Osteocyte (in vitro differentiated cells): ENCODE data around the gene FGR. TPM values are rescaled to one million over a fixed set of nuclear protein-coding genes. Genes with fewer than 3 reads are reported as not detected.

Experiments
- DNase-seq: peaks from one replicate; pipeline ENCODE4 v3.0.0; 2021; ENCODE audit warnings: mixed read lengths; ENCODE audit not compliant: unreplicated experiment; ENCODE audit errors: extremely low spot score
- H3K27ac Mint-ChIP-seq: one replicate; pipeline ENCODE4 v1.8.0; 2021; ENCODE audit warnings: mild to moderate bottlenecking, mixed read lengths; ENCODE audit not compliant: unreplicated experiment
- H3K27me3 Mint-ChIP-seq: one replicate; pipeline ENCODE4 v1.8.0; 2021; ENCODE audit warnings: mixed read lengths; ENCODE audit not compliant: unreplicated experiment
- H3K36me3 Mint-ChIP-seq: one replicate; pipeline ENCODE4 v1.8.0; 2021; ENCODE audit warnings: mixed read lengths; ENCODE audit not compliant: unreplicated experiment
- H3K4me1 Mint-ChIP-seq: one replicate; pipeline ENCODE4 v1.8.0; 2021; ENCODE audit warnings: mixed read lengths; ENCODE audit not compliant: unreplicated experiment
- H3K4me3 Mint-ChIP-seq: one replicate; pipeline ENCODE4 v1.8.0; 2021; ENCODE audit warnings: mild to moderate bottlenecking, moderate library complexity, mixed read lengths; ENCODE audit not compliant: unreplicated experiment
- H3K9me3 Mint-ChIP-seq: one replicate; pipeline ENCODE4 v1.8.0; 2021; ENCODE audit warnings: mixed read lengths; ENCODE audit not compliant: unreplicated experiment
- CTCF ChIP-seq: fragments of 200-600 bp; sonication (generic); IDR thresholded peaks from 2 replicates; pipeline ENCODE4 v1.5.0; 2021; ENCODE audit warnings: antibody characterized with exemption, mild to moderate bottlenecking, moderate library complexity
- total RNA-seq: library from RNA; stranded (reverse); gene quantifications from 2 replicates; pipeline ENCODE4 v1.2.1, GENCODE V29; 2021

FGR gene
- total RNA-seq, 1 donor from 2014 or later, result not detected

GRCh38 chr1:27599605-27600497 lies 35.1 kb downstream of the FGR start:
- Mint-ChIP-seq H3K27ac (no peak overlapping the region), H3K4me1 (peaks cover 5% of the 10 kb centered on the region), H3K27me3 (no peaks in the 10 kb centered on the region), H3K36me3 (no peaks in the 10 kb centered on the region), H3K4me3 (no peak overlapping the region), H3K9me3 (no peaks in the 10 kb centered on the region)
- no peak for TF ChIP-seq CTCF
- no peak for DNase-seq

DNA sequence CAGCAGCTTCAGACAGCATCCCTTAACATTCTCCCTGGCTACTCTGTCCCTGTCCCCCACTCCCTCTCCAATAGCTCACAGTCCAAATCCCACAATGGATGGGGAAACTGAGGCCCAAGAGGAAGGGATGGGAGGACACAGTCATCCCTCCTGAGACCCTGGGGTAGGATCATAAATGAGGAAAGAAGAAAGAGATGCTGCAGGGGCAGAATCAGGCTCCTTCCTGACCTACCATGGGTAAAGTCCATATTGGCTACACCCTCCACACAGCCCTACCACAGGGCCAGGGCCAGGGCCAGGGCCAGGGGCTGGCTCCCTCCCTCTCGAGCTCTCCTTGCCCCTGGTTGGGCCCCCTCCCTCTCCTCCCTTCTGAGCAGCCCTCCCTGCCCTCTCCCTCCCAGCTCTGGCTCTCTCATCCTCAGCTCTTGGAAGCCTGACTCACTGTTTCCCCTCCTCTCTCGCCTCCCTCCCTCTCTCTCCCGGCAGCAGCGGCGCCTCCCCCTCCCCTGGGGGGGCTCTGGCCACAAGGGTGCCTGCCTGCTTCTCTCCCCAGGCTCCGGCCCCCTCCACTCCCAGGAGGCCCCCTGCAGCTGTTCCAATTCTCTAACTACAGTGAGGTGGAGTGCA lies 36.0 kb downstream of the FGR start:
- TF ChIP-seq CTCF, result no peak
- Mint-ChIP-seq H3K4me3 (no peak overlapping the region), H3K27ac (no peak overlapping the region), H3K27me3 (no peaks in the 10 kb centered on the region), H3K4me1 (peaks cover 2% of the 10 kb centered on the region), H3K9me3 (no peaks in the 10 kb centered on the region), H3K36me3 (no peaks in the 10 kb centered on the region)
- DNase-seq, result no peak

GRCh38 chr1:27598295-27598687 lies 36.7 kb downstream of the FGR start:
- Mint-ChIP-seq H3K27ac (no peak overlapping the region), H3K4me3 (no peak overlapping the region), H3K9me3 (no peaks in the 10 kb centered on the region)

DNA sequence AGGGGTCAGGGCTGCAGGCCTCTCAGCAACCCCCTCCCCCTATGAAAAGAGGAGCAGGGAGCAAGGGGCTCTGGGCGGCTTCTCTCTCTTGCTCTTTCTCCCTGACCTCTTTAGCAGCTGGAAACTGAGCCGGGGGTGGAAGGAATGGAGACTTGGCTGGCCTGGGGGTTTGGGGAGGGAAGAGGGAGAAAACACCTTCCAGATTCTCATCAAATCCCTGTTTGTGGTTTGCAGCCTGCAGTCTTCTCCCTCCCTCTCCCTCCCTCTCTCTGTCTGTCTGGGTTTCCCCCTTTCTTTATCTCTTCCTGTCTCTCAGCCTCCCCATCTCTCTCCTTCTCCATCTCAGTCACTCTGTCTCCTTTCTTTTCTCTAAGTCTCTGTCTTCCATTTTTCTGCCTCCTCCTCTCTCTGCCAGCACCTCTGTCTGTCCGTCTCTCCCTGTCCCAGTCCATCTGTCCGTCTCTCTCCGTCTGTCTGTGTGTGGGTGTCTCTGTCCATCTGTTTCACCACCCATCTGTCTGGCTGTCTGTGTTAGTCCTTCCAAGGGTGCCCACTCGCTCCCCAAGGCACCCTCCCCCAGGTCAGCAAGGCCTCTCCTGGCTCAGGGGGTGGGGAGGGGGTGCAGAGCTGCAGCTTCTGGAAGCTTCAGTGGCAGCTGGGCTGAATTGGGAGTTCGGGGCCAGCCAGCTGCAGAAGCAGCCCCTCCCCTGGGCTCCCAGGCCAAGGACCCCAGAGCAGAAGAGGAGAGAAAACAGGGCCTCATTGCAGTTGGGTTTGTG lies 37.3 kb downstream of the FGR start:
- DNase-seq, result no peak
- Mint-ChIP-seq H3K4me3 (no peak overlapping the region), H3K27me3 (no peaks in the 10 kb centered on the region), H3K4me1 (peaks cover 4% of the 10 kb centered on the region), H3K27ac (no peak overlapping the region), H3K9me3 (no peaks in the 10 kb centered on the region), H3K36me3 (no peaks in the 10 kb centered on the region)
- no peak for TF ChIP-seq CTCF

More at GRCh38 chr1:27598295-27598687, 36.7 kb downstream of the FGR start:
- Mint-ChIP-seq H3K36me3 (no peaks in the 10 kb centered on the region), H3K27me3 (no peaks in the 10 kb centered on the region), H3K4me1 (peaks cover 2% of the 10 kb centered on the region)
- no peak for TF ChIP-seq CTCF
- DNase-seq, result no peak

DNA sequence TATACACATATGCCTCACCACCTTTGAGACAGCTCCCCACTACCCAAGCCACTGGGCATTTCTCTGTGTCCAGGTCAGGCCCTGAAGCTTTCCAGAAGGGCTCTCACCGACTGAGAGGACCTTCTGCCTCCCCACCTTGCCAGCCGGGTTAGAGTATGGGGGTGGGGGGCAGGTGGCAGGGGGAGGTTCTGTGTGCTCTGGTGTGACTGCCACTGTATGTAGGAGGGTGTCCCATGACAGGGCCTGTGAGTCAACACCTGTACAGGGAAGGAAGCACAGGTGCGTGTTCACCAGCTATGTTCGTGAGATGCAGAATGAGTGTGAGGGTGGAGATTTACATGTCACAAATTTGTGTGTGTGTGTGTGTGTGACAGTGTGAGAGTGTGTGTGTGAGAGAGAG lies 38.0 kb downstream of the FGR start:
- no peak for TF ChIP-seq CTCF
- H3K27ac Mint-ChIP-seq, result no peak overlapping the region

More for the DNA sequence above, 38.0 kb downstream of the FGR start:
- Mint-ChIP-seq H3K27me3 (no peaks in the 10 kb centered on the region), H3K36me3 (no peaks in the 10 kb centered on the region), H3K4me3 (no peak overlapping the region), H3K4me1 (peaks cover 5% of the 10 kb centered on the region), H3K9me3 (no peaks in the 10 kb centered on the region)
- DNase-seq, result no peak
